Astrocyte of the hippocampus (primary cell): Measurements from ENCODE around the gene TIPIN.
"Not testable (repeated sequence)": the region's sequence is repeated elsewhere in the genome, so short reads cannot be mapped to it uniquely, and the experiment has no call there.

ENCODE experiments used
- DNase-seq: peaks from one replicate; pipeline ENCODE4 v3.0.0; 2011; ENCODE audit warnings: low read depth, low spot score

The TIPIN gene

DNA sequence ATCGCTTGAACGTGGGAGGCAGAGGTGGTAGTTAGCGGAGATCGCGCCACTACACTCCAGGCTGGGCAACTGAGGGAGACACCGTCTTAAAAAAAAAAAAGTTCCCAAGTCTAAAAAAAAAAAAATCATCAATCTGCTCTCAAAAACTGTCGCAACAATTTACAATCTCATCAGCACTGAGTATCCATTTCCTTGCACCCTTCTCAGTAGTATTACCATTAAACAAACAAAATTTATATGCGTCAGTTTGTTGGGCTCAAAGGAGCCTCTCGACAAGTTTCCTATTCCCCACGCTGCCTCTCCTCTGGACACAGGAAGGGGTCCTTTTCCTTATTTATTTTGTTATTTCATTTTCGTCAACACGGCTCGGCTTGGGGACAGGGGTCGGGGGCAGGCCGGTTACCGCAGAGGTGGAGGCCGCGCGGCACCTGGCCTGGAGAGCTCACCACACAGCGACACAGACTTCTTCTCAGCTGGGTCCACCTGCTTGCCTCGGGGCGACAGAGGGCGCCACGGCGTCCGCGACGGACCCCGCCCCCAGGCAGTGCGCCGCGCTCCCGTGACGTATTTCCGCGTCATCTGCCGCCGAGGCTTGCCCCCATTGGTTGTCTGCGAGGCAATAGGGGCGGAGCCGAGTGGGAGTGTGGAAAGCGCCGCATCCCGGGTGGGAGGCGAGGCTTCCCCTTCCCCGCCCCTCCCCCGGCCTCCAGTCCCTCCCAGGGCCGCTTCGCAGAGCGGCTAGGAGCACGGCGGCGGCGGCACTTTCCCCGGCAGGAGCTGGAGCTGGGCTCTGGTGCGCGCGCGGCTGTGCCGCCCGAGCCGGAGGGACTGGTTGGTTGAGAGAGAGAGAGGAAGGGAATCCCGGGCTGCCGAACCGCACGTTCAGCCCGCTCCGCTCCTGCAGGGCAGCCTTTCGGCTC is 30.0 kb upstream of the TIPIN start, which contains the start of gene MAP2K1:
MAP2K1 (plus strand) TSS at position 709 of the 920 bp plus-strand sequence. CDS start 436 bp downstream, outside the sequence.
- peak; percentile 99 for DNase-seq

DNA sequence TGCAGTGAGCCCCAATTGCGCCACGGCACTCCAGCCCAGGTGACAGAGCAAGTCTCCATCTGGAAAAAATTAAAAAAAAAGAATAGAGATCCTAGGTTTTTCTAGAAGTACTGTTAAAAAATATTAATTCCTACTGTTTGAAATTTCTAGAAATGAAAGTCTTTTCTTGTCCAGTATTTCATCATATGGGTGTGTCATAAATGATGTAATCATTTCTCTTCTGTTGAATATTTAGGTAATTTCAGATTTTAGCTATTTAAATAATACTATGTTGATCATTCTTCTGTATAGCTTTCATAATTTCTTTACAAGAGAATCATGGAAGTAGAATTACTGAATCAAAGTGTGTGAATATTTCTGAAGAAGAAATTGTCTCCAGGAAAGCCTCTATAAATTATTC is 24.9 kb upstream of the TIPIN start:
- not testable (repeated sequence) for DNase-seq

DNA sequence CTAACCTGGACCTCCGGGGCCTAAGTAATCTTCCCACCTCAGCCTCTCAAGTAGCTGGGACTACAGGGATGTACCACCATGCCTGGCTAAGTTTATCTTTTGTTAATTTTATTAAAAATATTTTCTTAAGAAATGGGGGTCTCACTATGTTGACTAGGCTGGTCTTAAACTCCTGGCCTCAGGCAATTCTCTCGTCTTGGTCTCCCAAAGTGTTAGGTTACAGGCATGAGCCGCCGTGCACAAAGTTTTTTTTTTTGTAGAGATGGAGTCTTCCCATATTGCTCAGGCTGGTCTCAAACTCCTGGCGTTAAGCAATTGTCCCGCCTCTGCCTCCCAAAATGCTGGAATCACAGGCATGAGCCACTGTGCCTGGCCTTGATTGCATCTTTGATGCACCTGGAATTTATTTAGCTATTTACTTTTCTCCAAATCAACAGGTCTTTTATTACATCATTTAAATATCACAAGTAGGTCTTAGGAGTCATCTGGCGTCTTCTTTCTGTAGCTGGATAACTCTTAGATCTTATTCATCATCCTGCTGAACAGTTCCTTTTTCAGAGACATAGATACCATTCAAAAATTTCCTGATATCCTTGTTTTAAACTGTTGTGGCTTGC is 22.4 kb upstream of the TIPIN start:
- no peak for DNase-seq

DNA sequence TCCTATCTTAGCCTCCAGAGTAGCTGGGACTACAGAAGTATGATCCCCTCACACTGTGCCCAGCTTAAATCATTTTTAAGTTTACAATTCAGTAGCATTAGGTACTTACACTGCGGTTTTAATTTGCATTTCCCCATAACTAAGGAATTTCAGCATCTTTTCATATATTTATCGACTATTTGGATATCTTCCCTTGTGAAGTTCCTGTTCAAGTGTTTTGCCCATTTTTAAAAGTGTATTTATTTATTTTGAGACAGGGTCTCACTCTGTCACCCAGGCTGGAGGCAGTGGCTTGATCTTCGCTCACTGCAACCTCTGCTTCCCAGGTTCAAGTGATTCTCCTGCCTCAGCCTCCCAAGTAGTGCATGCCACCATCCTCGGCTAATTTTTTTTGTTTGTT is 17.7 kb upstream of the TIPIN start:
- no peak for DNase-seq

DNA sequence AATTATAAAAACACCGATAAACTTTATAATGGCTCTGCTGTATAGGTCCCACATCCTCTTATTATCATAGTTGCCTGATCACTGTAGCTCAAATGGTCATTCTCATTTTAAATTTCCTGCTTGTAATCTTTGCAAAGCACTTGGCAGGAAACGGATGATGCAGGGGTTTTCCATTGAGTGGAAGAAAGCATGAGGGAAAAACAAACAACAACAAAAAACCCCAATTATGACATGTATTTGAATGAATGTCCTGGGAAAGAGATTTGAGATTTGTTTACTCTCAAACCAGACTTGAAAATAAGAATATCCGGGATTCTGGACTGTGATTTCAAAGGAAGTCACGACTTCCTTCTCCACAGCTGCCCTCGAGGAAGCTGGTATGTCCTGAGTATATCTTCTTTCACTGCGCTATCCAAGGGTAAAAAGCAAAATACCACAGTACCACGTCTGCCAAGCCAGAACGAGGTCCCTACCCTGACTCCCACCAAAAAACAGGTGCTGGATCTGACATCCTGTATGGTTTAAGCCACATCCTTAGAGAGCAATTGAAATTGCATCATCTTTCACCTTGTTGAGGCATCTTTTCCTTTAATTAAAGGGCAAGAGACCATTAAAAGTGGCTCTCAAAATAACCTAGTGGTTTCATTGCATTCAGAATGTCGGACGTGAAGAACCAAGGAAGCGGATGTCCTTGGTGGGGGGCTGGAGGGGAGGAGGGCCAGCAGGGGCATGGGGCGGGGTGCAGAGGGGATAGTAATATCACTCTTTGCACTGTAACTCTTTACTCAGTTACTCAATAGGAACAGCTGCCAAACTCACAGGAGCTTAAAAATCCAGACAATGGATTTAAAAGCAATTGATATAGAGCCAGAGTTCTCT is 13.5 kb upstream of the TIPIN start:
- peak; percentile 23 for DNase-seq

DNA sequence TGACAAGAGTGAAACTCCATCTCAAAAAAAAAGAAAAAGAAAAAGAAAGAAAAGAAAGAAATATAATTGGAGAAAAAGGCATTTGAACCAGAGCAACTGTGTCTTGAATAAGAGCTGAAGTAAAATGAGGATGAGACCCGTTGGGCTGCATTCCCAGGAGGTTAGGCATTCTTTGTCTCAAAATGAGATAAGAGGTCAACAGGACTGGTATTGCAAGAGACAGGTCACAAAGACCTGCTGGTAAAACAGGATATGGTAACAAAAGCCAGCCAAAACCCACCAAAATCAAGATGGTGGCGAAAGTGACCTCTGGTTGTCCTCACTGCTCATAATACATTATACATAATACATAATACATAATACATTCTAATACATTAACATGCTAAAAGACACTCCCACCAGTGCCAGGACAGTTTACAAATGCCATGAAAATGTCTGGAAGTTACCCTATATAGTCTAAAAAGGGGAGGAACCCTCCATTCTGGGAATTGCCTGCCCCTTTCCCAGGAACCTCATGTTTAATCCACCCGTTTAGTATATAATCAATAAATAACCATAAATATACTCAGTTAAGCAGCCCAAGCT is 8.6 kb upstream of the TIPIN start:
- no peak for DNase-seq

DNA sequence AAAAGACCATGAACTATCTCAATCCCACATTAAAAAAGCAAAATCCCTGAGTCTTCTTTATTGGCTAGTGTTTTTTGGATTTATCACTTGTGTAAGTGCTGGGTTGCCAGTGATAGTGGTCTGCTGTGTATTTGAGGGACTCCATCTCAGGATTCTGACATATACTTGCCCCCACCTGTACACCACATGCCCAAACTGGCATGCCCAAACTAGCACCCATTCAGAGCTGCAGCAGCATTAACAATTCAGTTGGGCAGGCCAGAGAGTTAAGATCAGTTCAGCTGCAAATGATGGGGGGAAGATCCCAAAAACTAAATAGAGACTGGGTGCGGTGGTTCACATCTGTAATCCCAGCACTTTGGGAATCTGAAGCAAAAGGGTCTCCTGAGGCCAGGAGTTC is 6.3 kb upstream of the TIPIN start:
- DNase-seq: no peak

DNA sequence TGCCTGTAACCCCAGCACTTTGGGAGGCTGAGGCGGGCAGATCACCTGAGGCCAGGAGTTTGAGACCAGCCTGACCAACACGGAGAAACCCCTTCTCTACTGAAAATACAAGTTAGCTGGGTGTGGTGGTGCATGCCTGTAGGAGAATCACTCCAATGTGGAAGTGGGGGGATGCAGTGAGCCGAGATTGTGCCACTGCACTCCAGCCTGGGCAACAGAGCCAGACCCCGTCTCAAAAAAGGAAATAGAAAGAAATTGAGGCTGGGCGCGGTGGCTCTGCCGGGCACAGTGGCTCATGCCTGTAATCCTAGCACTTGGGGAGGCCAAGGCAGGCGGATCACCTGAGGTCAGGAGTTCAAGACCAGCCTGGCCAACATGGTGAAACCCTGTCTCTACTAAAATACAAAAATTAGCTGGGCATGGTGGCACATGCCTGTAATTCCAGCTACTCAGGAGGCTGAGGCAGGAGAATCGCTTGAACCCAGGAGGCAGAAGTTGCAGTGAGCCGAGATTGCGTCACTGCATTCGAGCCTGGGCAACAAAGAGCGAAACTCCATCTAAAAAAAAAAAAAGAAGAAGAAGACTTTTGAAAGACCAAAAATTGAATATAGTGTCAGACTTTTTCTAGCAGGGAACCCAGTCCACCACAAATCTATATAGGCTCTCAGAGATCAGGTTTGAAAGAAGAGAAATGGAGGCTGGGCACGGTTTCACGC is 5.4 kb upstream of the TIPIN start:
- not testable (repeated sequence) for DNase-seq

DNA sequence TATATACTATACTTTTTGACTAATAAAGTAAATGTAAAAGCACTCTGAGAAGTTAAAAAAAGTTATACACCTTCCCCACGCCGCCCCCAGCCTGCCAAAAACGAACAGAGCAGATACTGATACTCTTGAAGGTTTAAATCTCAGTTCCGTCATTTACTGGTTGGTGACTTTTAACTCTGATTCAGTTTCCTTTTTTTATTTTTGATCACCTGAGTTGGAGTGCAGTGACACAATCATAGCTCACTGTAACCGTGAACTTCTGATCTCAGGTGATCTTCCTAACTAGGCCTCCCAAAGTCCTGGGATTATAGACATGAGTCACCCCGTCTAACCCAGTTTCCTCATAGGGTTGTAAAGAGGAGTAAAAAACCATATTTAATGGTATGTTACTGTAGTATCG is 3.3 kb upstream of the TIPIN start:
- no peak for DNase-seq

DNA sequence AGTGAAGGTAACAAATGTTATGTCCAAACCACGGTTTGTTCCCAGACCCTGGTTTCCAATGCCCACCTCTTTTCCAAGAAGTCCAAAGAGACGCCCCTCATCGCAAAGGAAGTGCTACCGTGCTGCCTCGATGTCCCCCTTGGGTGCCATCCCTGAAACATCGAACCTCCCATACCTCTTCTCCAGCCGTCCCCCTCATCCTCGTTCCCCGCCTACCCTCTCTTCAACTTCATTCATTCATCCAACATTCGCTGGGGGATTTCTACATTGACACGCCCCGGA is 467 bp downstream of the TIPIN start:
- DNase-seq: no peak

DNA sequence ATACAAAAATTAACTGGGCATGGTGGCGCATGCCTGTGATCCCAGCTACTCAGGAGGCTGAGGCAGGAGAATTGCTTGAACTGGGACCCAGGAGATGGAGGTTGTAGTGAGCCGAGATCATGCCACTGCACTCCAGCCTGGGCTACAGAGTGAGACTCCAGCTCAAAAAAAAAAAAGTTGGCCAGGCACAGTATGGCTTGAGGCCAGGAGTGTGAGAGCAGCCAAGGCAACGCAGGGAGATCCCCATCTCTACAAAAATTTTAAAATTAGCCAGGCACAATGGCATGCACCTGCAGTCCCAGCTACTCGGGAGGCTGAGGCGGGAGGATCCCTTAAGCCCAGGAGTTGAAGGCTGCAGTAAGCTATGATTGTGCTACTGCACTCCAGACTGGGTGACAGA is 8.0 kb downstream of the TIPIN start:
- not testable (repeated sequence) for DNase-seq

DNA sequence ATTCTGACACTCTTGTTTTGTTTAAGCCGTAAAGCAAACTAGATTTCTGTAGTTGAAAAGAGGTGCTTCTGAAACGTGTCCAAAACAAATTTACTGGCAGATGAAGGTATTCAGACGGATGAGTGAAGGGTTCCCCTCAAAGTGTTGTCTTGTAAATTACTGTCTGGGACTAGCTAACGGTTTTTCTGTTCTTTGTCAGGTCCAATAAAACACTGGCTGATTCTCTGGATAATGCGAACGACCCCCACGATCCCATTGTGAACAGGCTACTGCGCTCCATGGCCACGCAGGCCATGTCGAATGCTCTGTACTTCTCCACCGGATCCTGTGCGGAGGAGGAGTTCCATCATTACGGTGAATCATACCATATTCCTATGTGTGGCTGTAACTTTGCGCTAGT is 27.7 kb downstream of the TIPIN start:
- no peak for DNase-seq

DNA sequence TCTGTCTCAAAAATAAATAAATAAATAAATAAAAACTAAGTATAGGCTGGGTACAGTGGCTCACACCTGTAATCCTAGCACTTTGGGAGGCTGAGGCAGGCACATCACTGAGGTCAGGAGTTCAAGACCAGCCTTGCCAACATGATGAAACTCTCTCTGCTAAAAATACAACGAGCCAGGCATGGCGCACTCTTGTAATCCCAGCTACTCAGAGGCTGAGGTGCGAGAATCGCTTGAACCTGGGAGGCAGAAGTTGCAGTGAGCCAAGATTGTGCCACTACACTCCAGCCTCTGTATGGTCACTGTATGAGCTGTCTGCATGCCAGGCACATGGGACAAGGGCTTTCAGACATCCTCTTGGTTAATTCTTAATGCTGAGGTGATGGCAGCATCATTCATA is 28.7 kb downstream of the TIPIN start:
- DNase-seq: no peak

DNA sequence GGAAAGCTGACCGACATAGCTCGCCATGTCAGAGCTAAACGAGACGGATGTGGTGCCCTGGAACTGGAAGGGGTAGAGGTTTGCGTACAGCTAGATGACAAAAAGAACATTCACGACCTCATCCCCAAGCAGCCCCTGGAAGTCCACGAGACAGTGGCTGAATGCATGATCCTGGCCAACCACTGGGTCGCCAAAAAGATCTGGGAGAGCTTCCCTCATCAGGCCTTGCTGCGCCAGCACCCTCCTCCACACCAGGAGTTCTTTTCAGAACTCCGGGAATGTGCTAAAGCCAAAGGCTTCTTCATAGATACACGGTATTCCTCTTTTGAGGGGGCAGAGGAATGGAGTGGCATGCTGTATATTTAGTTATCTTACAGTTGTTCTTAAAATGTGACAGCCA is 30.4 kb downstream of the TIPIN start:
- DNase-seq: no peak

DNA sequence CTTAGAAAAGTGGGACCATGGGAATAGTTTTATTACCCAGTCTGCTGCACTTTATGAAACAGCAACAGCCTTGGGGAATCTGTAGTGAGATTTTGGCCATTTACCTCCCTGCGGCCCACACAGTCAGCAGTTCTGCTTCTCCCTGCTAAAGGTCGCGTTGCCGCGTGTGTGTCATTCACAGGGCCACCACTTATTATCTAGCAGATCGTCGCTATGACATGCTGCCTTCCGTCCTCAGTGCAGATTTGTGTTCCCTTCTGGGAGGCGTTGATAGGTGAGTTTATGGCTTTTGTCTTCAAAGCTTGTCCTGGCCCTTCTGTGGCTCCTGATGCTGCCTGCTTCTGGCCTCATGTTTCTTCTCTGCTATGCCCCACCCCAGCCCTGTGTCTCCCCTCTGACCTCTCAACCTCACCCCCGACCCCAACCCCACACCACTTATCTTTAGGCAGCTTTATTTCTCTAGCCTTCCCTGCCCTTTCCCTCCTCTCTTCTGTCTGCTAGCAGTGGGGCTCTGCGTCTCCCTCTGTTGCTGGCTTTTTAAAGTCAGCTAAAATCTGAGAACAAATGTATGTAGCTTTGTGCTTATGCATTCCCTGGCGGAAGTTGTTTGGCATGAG is 33.1 kb downstream of the TIPIN start:
- no peak for DNase-seq

DNA sequence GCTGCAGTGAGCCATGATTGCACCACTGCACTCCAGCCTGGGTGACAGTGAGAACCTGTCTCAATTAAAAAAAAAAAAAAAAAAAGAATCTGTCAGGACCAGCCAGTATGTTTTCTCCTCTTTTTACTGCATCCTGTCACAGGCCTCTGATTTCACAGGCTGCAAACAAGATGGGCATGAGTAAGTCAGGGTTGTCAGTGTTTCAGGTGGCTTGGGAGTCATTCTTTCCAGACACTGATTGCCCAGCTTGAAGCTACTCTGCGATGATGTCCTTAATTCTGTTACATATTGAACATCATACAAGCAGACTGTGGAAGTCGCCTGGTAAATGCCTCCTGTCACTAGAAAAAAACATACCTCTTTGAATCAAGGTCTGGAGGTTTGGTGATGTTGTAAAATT is 44.3 kb downstream of the TIPIN start:
- DNase-seq: no peak

DNA sequence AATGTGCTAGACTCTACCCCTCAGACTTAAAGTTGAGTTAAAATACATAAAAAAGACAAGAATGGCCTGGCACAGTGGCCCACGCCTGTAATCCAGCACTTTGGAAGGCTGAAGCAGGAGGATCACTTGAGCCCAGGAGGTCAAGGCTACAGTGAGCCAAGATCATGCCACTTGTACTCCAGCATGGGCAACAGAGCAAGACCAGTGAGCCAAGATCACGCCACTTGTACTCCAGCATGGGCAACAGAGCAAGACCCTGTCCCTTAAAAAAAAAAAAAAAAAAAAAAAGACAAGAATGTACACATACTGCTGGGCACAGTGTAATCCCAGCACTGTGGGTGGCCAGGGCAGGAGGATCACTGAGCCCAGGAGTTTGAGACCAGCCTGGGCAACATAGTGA is 45.7 kb downstream of the TIPIN start:
- DNase-seq: no peak

DNA sequence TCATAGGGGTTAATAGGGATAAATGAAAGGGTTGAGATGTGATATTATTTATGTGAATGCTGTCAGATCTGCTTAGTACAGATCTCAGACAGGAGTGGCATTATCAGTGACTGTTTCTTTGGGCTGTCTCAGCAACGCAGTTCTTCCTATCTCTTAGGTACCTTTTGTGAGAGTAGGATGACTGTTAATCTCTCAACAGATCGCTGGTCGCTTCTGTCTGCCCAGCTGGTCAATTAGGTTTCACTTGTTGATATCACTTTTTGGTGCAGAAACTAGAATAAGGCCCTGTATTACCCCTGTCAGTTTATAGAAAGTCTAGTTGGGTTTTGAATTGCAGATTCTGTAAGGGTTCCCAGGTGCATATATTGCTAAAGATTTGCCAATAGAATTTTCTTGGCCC is 46.7 kb downstream of the TIPIN start:
- no peak for DNase-seq

DNA sequence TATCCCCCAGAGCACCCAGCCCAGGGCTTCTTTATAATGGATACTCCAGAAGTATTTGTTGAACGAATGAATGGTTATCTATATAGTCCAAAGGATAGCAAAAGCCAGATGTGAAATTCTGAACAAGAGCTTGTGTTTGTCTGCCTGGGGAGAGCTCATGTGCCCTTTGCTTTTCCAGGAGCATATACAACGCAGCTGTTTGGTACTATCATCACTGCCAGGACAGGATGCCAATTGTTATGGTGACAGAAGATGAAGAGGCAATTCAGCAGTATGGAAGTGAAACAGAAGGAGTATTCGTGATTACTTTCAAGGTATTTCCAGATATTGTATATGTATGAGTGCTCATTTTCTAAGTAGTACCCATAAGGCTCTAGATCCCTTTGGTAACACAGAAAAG is 48.0 kb downstream of the TIPIN start:
- no peak for DNase-seq

DNA sequence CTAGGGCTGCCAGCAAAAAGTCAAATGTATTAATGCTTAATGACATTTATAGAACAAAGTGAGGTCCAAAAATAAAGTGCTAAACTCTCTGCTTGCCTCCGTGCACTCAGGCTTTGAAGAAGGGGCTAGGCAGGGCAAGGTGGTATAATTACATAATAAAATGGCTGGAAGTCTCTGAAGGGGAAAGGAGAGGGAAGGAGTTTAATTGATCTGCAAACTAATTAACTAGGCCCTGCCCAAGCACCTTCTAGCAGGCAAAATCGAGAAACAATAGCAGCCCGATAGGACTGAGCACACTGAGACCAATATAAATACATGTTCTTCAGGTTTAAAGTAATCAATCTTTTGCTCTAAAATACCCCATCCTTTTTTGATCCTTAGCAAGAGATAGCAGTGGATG is 50.1 kb downstream of the TIPIN start:
- DNase-seq: no peak

DNA sequence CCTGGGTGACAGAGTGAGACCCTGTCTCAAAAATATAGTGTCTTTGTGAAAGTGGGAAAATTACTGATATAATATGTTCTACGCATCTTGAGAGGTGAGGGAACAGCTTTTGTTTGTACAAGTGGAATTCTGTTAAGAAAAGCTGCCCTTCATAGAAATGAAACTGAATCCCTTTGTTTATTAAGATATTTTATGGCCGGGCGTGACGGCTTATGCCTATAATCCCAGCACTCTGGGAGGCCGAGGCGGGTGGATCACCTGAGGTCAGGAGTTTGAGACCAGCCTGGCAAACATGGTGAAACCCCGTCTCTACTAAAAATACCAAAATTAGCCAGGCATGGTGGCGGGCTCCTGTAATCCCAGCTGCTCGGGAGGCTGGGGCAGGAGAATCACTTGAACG is 52.1 kb downstream of the TIPIN start:
- not testable (repeated sequence) for DNase-seq
